ENCODE data around the gene FAM114A1.

DNA sequence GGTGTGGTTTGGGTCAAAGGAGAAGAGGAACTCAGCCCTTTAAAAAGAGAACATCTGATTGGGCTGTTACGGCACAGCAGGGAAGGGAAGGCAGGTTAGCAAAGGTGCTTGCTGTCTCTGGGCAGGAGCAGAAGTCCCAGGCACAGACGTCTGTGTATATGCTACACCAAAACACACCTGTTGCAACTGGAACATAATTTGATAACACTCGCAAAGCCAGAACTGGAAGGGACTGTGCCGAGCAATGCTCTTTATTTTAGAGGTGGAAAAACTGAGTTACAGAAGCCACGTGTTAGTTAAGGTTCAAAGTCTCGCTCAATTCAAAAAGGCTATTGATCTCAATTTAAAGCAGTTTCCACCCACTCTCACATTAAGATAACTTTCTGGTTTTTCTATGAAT, 2.2 kb upstream of the FAM114A1 start:
- TF ChIP-seq RCOR1 (IDR thresholded peaks at IDR 0.05; ENCODE audit: insufficient replicate concordance, low read length) (no peak), POLR2A (IDR thresholded peaks at IDR 0.05; ENCODE audit: low read depth, low read length) (no peak), CHD1 (IDR thresholded peaks at IDR 0.05; ENCODE audit: low read depth, low read length) (no peak), RAD21 (IDR thresholded peaks at IDR 0.05; ENCODE audit: low read length) (no peak), CEBPB (IDR thresholded peaks at IDR 0.05; ENCODE audit: low read depth, low read length) (no peak)
- TF ChIP-seq, protein P1, sequence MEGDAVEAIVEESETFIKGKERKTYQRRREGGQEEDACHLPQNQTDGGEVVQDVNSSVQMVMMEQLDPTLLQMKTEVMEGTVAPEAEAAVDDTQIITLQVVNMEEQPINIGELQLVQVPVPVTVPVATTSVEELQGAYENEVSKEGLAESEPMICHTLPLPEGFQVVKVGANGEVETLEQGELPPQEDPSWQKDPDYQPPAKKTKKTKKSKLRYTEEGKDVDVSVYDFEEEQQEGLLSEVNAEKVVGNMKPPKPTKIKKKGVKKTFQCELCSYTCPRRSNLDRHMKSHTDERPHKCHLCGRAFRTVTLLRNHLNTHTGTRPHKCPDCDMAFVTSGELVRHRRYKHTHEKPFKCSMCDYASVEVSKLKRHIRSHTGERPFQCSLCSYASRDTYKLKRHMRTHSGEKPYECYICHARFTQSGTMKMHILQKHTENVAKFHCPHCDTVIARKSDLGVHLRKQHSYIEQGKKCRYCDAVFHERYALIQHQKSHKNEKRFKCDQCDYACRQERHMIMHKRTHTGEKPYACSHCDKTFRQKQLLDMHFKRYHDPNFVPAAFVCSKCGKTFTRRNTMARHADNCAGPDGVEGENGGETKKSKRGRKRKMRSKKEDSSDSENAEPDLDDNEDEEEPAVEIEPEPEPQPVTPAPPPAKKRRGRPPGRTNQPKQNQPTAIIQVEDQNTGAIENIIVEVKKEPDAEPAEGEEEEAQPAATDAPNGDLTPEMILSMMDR (conservative IDR thresholded peaks at IDR 0.05; ENCODE audit: low read depth, low read length) = no peak
